SIG-M5 (cell line): Measurements from ENCODE around the gene CRB3.

Experiments
- DNase-seq: peaks from one replicate; lab custom pipeline; 2025; lab: John Stamatoyannopoulos, UW

The CRB3 gene

DNA sequence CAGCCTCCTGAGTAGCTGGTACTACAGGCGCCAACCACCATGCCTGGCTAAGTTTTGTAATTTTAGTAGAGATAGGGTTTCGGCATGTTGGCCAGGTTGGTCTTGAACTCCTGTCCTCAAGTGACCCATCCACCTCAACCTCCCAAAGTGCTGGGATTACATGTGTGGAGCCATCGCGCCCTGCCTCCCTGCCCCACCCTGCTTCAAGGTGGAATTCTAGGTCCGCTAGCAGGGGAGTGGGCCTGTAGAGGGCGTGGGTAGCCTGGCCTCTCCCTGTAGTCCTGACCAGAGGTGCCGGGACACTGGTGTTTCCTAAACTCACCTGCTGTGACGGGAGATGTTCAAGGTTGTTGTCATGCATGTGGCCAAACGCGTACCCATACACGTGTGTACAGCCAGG lies 30.9 kb upstream of the CRB3 start:
- no peak for DNase-seq

DNA sequence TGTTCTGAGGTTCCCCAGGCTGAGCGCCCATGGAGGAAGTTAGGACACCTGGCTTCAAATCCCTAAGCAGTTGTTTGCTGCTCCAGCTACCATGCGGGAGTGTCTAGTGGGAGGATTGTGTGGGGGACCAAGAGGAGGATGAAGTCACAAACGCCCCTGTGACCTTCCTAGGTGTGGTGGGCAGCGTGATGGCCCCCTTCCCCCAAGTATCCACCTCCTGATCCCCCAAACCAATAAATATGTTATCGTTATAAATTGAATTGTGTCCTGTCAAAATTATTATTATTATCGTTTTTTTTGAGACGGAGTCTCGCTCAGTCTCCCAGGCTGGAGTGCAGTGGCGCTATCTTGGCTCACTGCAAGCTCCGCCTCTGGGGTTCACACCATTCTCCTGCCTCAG lies 30.4 kb upstream of the CRB3 start, which contains the start of gene SLC25A41:
Gene SLC25A41 (minus strand): TSS at position 101 of the 400 bp plus-strand sequence. CDS start 70 bp downstream, at position 31.
- no peak for DNase-seq

DNA sequence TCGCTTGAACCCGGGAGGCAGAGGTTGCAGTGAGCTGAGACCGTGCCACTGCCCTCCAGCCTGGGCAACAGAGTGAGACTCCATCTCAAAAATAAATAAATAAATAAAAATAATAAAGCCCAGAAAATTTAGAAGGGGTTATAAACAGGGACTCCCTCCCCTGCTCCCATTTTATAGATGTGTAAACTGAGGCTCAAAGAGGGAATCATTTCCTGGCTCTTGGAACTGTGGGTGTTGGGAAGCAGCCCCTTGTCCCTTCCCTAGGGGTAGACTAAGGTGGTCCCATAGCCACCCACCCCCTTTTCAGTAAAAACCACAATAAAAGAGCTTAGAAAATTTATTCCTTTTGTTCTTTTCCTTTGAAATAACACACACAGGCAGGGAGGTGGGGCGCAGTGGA lies 24.3 kb upstream of the CRB3 start:
- no peak for DNase-seq

DNA sequence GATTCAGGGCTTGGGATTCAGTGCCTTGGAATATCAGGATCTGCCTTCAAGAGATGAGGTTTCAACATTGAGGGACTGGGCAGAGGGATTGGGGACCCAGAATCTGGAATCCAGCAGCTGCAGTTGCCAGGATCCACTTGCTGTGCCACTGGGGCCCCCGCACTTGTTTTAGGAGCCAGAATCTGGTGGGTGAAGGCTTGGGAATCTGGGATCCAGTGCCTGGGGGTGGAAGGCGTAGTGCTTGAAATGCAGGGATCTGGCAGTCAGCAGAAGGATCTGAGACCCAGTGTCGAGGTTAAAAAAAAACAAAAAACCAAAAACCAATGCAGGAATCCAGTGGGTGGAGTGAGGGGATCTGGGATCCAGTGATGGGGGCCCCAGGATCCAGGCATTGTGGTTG lies 23.2 kb upstream of the CRB3 start:
- no peak for DNase-seq

DNA sequence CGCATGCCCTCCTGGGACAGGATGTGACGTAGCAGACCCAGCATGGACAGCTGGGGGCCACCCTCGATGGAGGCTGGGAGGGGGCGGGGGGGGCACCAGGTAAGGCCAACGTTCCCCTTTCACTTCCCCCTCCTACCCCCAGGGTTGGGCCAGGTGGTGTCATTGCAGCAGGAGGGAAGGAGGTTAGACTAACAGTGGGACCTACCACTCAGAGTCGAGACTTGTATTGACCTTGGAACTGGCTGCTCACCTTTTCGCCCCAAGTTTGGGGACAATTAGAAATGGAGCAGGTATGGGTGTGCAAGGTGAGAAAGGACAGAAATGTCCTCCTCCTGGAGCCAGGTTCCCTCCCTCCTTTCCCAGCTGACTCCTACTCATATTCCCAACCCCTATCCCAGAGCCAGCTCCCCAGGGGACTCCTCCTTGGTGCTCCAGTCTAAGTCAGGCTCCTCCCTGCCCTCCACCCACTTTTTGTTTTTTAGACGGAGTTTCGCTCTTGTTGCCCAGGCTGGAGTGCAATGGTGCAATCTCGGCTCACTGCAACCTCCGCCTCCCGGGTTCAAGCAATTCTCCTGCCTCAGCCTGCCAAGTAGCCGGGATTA lies 21.9 kb upstream of the CRB3 start:
- no peak for DNase-seq

DNA sequence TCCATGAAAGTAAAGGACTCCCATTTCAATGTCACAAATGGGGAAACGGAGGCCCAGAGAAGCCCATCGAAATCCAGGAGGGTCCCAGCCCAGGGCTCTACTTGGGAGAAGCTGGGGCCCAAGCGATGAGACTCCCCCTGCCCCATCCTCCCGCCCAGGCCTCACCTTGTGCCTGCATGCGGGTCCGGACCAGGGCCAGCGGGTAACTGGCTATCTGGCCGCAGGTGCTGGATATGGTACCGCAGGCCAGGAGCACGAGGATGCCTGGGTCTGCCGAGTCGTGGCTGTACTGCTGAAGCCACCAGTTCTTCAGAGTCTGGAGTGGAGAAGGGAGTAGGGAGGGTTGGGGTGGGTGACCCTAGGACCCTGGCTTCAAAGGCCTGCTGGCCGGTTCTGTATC lies 20.1 kb upstream of the CRB3 start:
- no peak for DNase-seq

DNA sequence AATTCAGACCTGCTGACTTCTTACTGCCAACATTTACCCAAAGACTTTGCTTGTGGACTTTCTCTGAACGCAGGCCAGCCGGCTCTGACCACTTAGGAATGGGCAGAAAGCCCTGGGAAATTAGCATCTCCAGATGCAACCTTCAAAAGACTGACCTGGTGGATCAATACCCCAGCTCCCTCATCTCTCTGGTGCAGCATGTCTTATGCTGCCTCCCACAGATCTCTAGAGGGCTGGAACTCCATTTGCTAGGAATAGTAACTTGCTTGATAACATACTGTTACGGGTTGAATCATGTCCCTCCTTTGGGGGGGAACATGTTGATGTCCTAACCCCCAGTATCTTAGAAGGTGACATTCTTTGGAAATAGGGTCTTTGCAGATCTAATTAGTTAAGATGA lies 17.6 kb upstream of the CRB3 start:
- DNase-seq, result no peak

DNA sequence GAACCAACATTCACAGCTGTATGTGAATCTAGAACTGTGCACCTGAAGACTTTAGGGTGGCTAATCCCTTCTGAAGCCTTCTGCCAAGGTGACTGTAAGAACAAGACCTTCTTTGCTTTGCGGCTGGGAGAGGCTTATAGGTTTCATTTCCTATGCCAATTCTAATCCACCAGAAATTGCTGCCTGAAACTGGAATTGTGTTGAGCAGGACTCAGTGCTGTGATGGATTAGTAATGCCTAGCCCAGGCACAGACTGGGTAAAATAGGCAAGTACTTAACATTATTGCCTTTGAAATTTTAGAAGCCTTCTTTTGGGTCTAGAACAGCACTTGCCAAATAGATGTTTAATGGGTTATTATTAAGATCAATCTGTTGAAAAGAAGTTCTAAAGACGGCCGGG lies 16.0 kb upstream of the CRB3 start:
- no peak for DNase-seq

DNA sequence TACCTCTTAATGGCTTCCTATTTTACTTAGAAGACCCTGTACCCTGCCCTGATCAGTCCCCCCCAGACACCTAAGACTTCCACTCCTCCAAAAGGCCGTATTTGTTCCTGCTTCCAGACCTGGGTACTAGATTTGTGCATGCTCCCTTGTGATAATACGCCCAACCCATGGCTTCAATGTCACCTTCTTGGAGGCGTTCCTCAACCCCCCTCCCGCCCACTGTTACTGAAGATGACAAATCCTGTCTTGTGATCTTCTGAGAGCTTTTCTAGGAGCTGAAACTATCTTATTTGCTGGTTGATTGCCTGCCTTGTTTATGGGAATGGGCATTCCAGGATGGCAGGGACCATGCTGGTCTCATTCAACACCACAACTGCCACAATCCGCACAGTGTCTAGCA lies 13.9 kb upstream of the CRB3 start:
- DNase-seq, result no peak

DNA sequence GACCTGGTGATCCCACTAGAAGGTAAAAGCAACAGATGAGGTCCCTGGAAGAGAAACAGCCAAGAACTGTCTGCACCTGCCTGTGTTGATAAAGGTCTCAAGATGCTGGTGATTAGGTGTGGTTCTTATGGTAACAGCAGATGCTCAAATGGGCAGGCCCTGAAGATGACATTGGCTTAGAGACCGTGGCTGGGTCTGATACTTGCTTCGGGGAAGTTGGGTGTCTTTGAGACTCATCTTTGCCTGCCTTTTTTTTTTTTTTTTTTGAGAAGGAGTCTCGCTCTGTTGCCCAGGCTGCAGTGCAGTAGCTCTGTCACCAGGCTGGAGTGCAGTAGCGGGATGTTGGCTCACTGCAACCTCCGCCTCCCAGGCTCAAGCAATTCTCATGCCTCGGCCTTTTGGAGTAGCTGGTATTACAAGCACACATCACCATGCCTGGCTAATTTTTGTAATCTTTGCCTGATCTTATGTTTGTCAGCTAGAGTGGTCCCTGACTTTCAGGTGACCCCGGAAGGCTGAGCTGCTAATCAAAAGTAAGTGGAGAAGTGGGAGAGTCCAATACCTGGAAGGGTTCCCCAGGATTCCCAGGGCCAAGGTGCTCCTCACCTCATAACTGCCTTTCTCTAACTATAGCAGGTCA lies 12.4 kb upstream of the CRB3 start:
- DNase-seq, result no peak

DNA sequence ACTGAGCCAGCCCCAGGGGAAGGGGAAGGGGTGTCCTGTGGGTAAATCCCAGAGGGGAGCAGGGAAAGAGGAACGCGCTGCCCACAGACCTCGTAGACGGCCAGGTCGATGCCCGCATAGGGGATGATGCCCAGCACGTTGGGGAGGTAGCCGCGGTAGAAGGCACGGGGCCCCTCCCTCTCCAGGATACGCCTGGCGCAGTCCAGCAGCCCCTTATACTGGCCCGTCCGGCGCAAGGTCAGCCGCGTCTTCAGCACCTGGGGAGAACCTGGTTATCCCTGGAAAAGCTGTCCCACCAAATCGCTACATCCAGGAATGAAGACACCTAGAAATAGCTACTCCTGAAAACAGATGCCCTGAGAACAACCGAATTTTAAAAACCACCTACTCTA lies 11.9 kb upstream of the CRB3 start:
- DNase-seq, result no peak

DNA sequence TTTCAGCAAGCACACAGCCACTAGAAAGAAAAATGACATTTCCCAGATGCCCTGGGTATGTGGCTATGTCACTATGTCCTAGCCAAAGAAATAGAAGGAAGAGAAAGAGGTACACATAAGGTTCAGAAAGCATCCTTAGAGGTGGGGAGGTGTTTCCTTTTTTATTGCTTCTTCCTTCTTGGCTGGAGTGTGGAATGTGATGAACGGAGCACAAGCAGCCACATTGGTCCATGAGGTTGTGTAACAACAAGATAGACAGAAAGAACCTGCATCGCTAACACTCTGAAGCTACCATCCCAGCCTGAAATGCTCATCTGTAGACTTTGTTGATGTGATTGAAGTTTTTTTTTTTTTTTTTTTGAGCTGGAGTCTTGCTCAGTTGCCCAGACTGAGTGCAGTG lies 11.2 kb upstream of the CRB3 start:
- no peak for DNase-seq

DNA sequence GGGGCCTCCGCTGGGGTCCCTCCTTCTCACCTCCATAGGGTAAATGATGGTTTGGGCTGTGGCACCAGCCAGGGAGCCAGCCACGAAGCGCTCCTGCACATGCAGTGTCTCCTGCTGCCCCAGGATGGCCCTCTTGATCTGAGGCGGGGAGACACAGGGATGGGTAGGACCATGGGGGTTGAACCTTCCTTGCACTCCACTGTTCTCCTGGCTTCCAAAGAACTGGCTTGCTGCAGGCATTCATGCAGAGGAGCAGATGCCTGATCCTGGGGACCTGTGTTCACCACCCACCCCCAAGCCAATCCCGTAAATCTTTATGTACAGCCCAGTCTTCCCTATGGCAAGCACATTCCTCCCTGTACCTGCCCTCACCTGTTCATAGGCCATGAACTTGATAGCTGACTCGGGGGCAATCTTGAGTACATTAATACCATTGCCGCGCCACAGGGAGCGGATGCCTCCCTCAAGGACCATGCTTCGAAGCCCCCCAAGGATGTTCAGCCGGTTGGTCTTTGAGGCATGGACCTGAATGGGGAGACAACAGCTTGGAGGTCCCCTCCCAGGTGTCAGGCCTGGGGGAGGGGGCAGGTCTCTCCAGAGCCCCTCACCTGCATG lies 10.0 kb upstream of the CRB3 start:
- DNase-seq, result no peak

DNA sequence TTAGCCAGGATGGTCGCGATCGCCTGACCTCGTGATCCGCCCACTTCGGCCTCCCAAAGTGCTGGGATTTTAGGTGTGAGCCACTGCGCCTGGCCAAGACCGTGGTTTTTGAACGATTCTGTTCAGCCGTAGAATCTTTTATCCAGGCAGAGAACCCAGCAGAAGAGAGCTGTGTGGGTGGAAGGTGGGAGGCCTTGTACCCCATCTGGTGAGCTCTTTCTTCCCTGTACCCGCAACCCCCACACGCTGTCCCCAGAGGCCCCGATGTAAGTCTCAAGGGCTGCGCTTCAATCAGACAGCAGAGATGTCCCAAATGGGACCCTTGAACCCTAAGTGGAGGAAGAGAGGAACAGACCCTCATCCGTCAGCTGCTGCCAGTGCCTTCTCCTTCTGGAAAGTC lies 8.1 kb upstream of the CRB3 start:
- DNase-seq, result no peak

DNA sequence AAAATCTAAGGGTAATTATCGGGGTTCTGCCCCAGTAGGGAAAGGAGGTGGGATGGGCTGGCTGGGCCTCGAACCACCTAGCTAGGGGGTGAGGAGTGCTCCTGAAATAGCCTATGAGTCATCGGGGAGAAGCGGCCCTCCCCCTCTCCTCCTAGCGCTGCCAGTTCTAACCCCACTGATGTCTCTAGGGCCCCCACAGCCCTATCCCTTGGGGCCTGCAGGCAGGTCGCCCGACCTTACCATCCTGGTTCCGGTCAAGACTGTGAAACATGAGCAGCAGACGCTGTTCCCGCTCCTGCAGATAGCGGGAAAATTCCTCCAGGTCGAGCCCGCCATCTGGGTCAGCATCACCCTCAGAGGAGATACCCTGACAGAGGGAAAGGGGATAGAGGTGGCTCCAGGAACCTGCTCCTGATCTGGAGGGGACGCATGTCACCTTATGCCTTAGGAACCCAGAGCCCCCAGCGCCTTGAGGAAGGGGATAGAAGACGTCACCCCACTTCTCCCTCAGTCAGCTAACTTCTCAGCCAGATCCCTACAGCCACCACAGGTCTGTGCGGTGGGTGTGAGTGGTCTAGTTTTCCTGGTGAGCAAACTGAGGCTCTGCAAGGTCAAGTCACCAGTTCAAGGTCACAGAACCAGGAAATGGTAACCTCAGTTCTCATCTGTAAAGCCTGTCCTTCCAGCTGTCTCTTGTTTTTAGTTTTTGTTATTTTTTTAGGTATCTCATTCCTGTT lies 5.9 kb upstream of the CRB3 start:
- no peak for DNase-seq

DNA sequence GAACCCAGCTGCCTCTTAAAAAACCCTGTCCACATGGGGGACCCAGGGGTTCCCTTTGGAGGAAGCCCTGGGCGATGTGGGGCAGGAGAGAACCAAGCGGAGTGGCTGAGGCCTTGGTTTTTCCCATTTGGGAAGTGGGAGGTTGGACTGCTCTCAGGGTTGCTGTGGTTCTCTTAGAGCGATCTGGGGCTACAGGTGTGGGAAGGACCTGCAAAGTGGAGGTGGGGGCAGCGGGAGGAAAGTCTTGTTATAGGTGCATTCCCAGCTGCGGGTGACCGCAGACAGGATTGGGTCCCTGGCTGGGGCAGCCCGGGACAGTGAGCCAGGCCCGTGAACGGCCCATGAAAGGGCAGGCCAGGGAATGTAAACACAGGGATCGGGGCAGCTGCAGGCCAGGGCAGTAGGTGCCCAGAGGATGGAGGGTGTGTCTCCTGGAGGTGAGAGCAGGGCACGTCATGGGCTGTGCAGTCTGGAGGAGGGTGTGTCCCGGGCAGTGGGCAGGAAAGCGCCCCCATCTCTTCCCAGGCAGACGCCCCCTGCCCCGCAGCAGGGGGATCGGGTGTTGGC lies 5.3 kb upstream of the CRB3 start:
- DNase-seq, result no peak

DNA sequence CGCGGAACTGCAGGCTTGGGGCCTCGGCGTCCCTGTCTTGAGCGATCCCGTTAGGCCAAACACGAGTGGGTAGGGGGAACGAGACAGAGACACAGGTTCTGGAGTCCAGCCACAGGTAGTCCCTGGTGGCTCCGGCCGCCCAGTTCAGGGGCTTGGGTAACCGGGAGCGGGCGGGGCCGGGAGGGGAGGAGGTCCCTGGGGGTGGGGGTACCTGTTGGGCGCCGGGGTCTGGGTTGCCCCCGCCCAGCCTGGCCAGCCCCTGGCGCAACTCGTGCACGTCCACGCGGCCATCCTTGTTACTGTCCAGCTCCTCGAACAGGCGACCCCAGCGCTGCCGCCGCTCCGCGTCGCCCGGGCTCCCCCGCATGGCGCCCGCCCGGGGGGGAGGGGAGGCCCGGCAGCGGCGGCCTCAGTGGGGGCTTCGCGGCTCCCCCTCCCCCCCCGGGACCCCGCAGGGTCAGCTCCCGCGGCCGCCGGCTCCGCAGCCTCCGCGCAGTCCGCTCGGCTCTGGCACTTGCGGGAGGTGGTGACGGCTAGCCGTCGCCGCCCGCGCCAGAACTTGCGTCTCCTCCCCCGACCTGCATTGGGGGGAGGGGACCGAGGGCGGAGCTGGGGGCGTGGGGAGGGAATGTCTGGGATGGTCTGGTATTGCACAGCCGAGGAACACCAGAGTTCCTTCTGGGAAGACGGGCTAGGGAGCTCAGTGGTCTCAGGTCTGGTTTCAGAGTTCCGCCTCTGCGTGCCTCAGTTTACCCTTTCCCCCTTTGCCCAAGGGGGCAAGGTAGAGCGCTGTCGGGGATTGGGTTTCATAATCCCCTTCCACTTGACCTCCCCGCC lies 4.6 kb upstream of the CRB3 start, which contains the start of gene SLC25A23:
Gene SLC25A23 (minus strand): TSS at position 531 of the 837 bp plus-strand sequence. CDS start 164 bp downstream, at position 367.
- no peak for DNase-seq

DNA sequence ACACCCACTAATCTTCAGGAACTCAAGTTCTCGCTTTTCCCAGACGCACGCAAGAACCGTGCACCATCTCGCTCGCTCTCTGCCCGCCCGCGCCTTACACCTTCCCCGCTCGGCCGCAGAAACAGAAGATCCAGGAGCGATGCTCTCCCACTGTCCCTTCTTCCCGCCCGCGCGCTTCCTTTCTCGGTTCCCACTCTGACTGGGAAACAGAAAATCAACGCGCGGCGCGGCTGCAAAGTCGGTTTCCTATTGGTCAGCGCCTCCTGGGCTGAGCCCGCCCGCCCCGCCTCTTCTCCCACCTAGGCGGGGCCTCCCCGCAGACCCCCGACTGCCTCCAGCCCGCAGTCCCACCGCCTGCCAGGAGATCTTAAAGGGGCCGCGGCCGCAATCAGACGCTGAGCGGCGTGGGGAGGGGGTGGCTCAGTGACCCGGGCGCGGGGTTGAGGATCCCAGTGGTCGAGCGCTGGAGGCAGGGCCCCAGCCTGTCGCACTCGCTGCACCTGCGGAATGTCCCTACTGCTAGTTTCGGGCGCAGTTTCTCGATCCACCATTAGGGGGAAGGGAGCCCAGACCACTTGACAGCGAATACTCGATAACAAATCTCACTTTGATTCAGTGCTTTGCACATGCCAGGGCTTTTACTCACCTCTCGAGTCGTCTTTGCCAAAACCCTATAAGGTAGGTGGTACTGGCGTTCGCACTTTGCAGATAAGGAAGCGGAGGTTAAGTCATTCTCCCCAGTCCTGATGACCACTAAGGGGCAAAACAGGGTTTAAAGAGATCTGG lies 3.8 kb upstream of the CRB3 start:
- DNase-seq, result peak; percentile 86

DNA sequence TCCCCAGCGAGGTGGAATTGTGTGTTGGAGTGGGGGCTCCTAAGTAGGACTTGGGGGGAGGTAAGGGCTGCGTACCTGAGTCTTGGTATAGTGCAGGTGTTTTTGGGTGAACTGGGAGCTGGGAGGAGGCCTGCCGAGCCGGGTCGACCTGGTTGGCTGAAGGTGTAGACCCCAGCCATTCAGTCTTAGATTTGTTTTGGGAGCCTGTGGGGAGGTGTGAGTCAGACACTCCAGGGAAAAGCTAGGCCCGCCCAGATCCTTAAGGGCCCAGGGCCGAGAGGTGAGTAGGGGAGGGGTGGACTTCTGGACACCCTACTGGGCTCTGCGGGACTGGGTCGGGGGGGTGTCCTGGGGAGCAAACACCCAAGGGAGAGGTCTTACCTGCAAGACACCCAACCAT lies 935 bp downstream of the CRB3 start:
- DNase-seq, result no peak

DNA sequence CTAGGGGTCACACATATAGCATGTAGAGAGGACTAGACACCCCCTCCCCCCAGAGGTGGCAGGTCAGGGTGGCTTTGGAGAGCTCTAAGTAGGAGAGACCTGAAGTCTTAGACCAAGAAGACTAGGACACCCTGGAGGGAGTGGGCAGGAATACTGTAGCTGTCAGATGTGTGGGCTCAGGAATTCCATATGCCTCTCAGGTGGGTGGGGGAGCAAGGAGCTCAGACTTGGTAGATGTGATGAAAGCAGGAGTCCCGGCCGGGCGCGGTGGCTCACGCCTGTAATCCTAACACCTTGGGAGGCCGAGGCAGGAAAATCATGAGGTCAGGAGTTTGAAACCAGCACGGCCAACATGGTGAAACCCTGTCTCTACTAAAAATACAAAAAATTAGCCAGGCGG lies 1.6 kb downstream of the CRB3 start:
- DNase-seq, result no peak
